ENCODE data around the gene ZFP42.
"Not testable (repeated sequence)": the region's sequence is repeated elsewhere in the genome, so short reads cannot be mapped to it uniquely, and the experiment has no call there.

Gene ZFP42

GRCh38 chr4:188025476-188025875 is 29.9 kb downstream of the ZFP42 start:
- FAIRE-seq (no peak), DNase-seq (ENCODE audit: insufficient read length) (no peak)
- TF ChIP-seq POLR2A (IDR thresholded peaks at IDR 0.05; ENCODE audit: low read depth, low read length) (no peak), POLR2AphosphoS5 (IDR thresholded peaks at IDR 0.05; ENCODE audit: low read depth, low read length) (no peak), TAF1 (IDR thresholded peaks at IDR 0.05; ENCODE audit: borderline replicate concordance, low read depth, low read length) (no peak)

GRCh38 chr4:188029114-188029513 is 33.5 kb downstream of the ZFP42 start:
- FAIRE-seq (peak; percentile 27), DNase-seq (ENCODE audit: insufficient read length) (no peak)
- TF ChIP-seq TAF1 (IDR thresholded peaks at IDR 0.05; ENCODE audit: borderline replicate concordance, low read depth, low read length) (no peak), POLR2AphosphoS5 (IDR thresholded peaks at IDR 0.05; ENCODE audit: low read depth, low read length) (no peak), POLR2A (IDR thresholded peaks at IDR 0.05; ENCODE audit: low read depth, low read length) (no peak)

- no peak for DNase-seq (ENCODE audit: insufficient read length)
- no peak for FAIRE-seq
- TF ChIP-seq POLR2AphosphoS5 (IDR thresholded peaks at IDR 0.05; ENCODE audit: low read depth, low read length) (no peak), TAF1 (IDR thresholded peaks at IDR 0.05; ENCODE audit: borderline replicate concordance, low read depth, low read length) (no peak), POLR2A (IDR thresholded peaks at IDR 0.05; ENCODE audit: low read depth, low read length) (no peak)
These were observed 34.8 kb downstream of the ZFP42 start for GRCh38 chr4:188030401-188030800.

GRCh38 chr4:188031751-188032150 is 36.2 kb downstream of the ZFP42 start:
- no peak for DNase-seq (ENCODE audit: insufficient read length)
- no peak for TF ChIP-seq POLR2A (IDR thresholded peaks at IDR 0.05; ENCODE audit: low read depth, low read length)
- no peak for TF ChIP-seq POLR2AphosphoS5 (IDR thresholded peaks at IDR 0.05; ENCODE audit: low read depth, low read length)
- TF ChIP-seq TAF1 (IDR thresholded peaks at IDR 0.05; ENCODE audit: borderline replicate concordance, low read depth, low read length) = no peak
- FAIRE-seq = no peak

- DNase-seq (ENCODE audit: insufficient read length) (no peak), FAIRE-seq (no peak)
- TF ChIP-seq POLR2A (IDR thresholded peaks at IDR 0.05; ENCODE audit: low read depth, low read length) (no peak), TAF1 (IDR thresholded peaks at IDR 0.05; ENCODE audit: borderline replicate concordance, low read depth, low read length) (no peak), POLR2AphosphoS5 (IDR thresholded peaks at IDR 0.05; ENCODE audit: low read depth, low read length) (no peak)
These were observed 36.6 kb downstream of the ZFP42 start for GRCh38 chr4:188032170-188032569.

GRCh38 chr4:188032583-188032982 is 37.0 kb downstream of the ZFP42 start:
- TF ChIP-seq POLR2A (IDR thresholded peaks at IDR 0.05; ENCODE audit: low read depth, low read length) (no peak), TAF1 (IDR thresholded peaks at IDR 0.05; ENCODE audit: borderline replicate concordance, low read depth, low read length) (no peak), POLR2AphosphoS5 (IDR thresholded peaks at IDR 0.05; ENCODE audit: low read depth, low read length) (no peak)
- FAIRE-seq (no peak), DNase-seq (ENCODE audit: insufficient read length) (no peak)

- DNase-seq (ENCODE audit: insufficient read length) (no peak), FAIRE-seq (no peak)
- TF ChIP-seq POLR2A (IDR thresholded peaks at IDR 0.05; ENCODE audit: low read depth, low read length) = no peak
- no peak for TF ChIP-seq TAF1 (IDR thresholded peaks at IDR 0.05; ENCODE audit: borderline replicate concordance, low read depth, low read length)
- no peak for TF ChIP-seq POLR2AphosphoS5 (IDR thresholded peaks at IDR 0.05; ENCODE audit: low read depth, low read length)
These were observed 41.6 kb downstream of the ZFP42 start for GRCh38 chr4:188037003-188037713.

GRCh38 chr4:188041721-188042120 is 46.1 kb downstream of the ZFP42 start:
- FAIRE-seq (no peak), DNase-seq (ENCODE audit: insufficient read length) (no peak)
- no peak for TF ChIP-seq TAF1 (IDR thresholded peaks at IDR 0.05; ENCODE audit: borderline replicate concordance, low read depth, low read length)
- TF ChIP-seq POLR2A (IDR thresholded peaks at IDR 0.05; ENCODE audit: low read depth, low read length) = no peak
- no peak for TF ChIP-seq POLR2AphosphoS5 (IDR thresholded peaks at IDR 0.05; ENCODE audit: low read depth, low read length)

GRCh38 chr4:188042191-188042590 is 46.6 kb downstream of the ZFP42 start:
- TF ChIP-seq POLR2AphosphoS5 (IDR thresholded peaks at IDR 0.05; ENCODE audit: low read depth, low read length) (no peak), POLR2A (IDR thresholded peaks at IDR 0.05; ENCODE audit: low read depth, low read length) (no peak), TAF1 (IDR thresholded peaks at IDR 0.05; ENCODE audit: borderline replicate concordance, low read depth, low read length) (no peak)
- FAIRE-seq (no peak), DNase-seq (ENCODE audit: insufficient read length) (no peak)

- no peak for FAIRE-seq
- no peak for DNase-seq (ENCODE audit: insufficient read length)
- TF ChIP-seq TAF1 (IDR thresholded peaks at IDR 0.05; ENCODE audit: borderline replicate concordance, low read depth, low read length) = no peak
- no peak for TF ChIP-seq POLR2AphosphoS5 (IDR thresholded peaks at IDR 0.05; ENCODE audit: low read depth, low read length)
- TF ChIP-seq POLR2A (IDR thresholded peaks at IDR 0.05; ENCODE audit: low read depth, low read length) = no peak
These were observed 47.6 kb downstream of the ZFP42 start for GRCh38 chr4:188043154-188043553.

- FAIRE-seq; DNase-seq (ENCODE audit: insufficient read length): not testable (repeated sequence)
These were observed 49.9 kb downstream of the ZFP42 start for GRCh38 chr4:188045461-188045860.

- DNase-seq (ENCODE audit: insufficient read length) (no peak), FAIRE-seq (no peak)
- TF ChIP-seq POLR2A (IDR thresholded peaks at IDR 0.05; ENCODE audit: low read depth, low read length) (no peak), POLR2AphosphoS5 (IDR thresholded peaks at IDR 0.05; ENCODE audit: low read depth, low read length) (no peak), TAF1 (IDR thresholded peaks at IDR 0.05; ENCODE audit: borderline replicate concordance, low read depth, low read length) (no peak)
These were observed 51.1 kb downstream of the ZFP42 start for GRCh38 chr4:188046657-188047056.
